Epithelial cell of proximal tubule (primary cell): ENCODE data around the gene SIRT4. TPM values are rescaled to one million over a fixed set of nuclear protein-coding genes. Genes with fewer than 3 reads are reported as not detected.
A peak's percentile ranks its signal among the peaks of the same experiment; 100 is the strongest.

Source experiments
- DNase-seq: peaks from one replicate; pipeline ENCODE4 v3.0.0-alpha.2; 2011; ENCODE audit warnings: low read depth
- H3K4me3 ChIP-seq: 2 replicates; pipeline ENCODE4 v1.5.1; 2011; ENCODE audit warnings: low read depth, mild to moderate bottlenecking, low read length
- total RNA-seq: library from RNA; depleted of rRNA; stranded (reverse); fragments of >200 nt; gene quantifications from 2 replicates; pipeline ENCODE4 v1.2.3, GENCODE V29; 2015
- TF ChIP-seq, protein P1 (sequence below): conservative IDR thresholded peaks from 2 replicates; pipeline ENCODE4 v1.5.1; 2012; ENCODE audit warnings: low read depth, mild to moderate bottlenecking, low read length

The SIRT4 gene
- total RNA-seq, 1 donor from 2014 or later: 0.35 TPM

GRCh38 chr12:120284381-120284780 lies 17.7 kb upstream of the SIRT4 start:
- DNase-seq: no peak
- TF ChIP-seq, protein P1, sequence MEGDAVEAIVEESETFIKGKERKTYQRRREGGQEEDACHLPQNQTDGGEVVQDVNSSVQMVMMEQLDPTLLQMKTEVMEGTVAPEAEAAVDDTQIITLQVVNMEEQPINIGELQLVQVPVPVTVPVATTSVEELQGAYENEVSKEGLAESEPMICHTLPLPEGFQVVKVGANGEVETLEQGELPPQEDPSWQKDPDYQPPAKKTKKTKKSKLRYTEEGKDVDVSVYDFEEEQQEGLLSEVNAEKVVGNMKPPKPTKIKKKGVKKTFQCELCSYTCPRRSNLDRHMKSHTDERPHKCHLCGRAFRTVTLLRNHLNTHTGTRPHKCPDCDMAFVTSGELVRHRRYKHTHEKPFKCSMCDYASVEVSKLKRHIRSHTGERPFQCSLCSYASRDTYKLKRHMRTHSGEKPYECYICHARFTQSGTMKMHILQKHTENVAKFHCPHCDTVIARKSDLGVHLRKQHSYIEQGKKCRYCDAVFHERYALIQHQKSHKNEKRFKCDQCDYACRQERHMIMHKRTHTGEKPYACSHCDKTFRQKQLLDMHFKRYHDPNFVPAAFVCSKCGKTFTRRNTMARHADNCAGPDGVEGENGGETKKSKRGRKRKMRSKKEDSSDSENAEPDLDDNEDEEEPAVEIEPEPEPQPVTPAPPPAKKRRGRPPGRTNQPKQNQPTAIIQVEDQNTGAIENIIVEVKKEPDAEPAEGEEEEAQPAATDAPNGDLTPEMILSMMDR: no peak
- no peak overlapping the region for H3K4me3 ChIP-seq

DNA sequence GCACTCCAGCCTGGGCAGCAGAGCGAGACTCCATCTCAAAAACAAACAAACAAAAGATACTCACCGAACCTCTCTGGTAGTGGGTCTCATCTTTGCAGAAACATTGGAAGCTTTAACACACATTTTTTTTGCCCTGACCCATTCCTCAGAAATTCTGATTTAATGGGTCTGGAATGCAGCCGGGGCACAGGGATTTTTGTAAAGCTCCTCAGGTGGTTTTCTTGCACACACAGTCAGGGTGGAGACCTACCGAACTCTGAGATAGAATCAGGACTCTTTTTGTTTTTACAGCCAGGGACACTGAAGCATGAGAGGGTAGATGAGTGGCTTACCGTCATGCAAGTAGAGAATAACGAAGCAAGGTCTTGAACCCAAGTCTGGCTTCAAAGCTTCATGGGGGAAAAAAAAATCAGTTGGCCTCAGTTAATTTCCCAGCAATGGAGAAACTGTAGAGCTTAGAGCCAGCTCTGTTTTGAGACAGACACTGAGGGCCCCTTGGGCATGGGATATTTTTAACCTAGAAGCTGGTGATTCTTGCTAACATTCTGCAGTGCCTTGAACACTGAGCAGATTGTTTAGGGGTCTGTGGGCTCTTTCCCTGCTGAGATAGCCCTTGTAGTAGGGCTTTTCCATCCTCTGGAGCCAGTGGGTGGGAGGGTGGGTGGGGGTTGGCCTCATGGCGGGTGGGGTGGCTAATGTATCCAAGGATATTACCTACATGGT lies 15.2 kb upstream of the SIRT4 start:
- no peak for DNase-seq
- TF ChIP-seq, protein P1: no peak
- H3K4me3 ChIP-seq: no peak overlapping the region

DNA sequence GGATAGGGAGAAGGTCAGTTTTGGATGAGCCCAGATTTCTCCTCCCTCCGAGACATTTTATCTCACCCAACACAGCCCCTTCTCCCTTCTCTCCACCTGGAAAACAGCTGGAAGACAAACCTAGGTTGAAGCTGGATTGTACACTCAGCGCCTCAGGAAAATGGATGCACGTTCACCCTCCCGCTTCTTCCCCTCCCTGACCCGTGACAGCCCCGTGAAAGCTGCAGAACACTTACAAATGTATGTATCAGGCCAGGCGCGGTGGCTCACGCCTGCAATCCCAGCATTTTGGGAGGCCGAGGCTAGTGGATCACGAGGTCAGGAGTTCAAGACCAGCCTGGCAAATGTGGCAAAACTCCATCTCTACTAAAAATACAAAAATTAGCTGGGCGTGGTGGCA lies 14.6 kb upstream of the SIRT4 start:
- TF ChIP-seq, protein P1: no peak
- DNase-seq: no peak
- H3K4me3 ChIP-seq: no peak overlapping the region

DNA sequence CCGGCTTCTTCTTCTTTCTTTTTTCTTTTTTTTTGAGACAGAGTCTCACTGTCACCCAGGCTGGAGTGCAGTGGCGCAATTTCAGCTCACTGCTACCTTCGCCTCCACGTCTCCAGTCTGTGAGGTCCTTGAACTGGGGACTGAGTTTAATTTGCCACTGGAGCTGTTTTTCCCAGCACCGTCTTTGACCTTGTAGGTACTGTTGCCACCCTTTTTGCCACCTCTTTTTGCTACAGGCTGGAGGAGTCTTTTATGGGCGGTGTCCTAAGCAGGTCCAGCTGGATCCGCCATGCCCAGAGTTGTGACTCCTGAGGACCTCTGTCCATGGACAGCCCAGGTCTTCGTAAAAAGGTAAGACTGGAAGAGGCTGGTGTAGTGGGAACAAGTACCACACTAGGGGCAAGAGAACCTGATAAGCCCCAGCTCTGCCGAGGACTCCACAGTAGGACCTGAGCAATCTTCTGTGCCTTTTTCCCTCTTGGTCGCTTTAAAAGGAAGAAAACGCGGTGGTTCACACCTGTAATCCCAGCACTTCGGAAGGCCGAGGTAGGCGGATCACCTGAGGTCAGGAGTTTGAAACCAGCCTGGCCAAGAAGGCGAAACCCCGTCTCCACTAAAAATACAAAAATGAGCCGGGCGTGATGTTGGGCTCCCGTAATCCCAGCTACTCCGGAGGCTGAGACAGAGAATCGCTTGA lies 11.4 kb upstream of the SIRT4 start:
- peak overlapping the region; percentile 25 for H3K4me3 ChIP-seq
- no peak for DNase-seq
- TF ChIP-seq, protein P1: no peak

- TF ChIP-seq, protein P1: no peak
- peak overlapping the region; percentile 61 for H3K4me3 ChIP-seq
- no peak for DNase-seq
These were observed 9.8 kb upstream of the SIRT4 start for GRCh38 chr12:120292411-120292660.

- DNase-seq: peak; percentile 91
- H3K4me3 ChIP-seq: peak within 1 kb of the TSS; percentile 61
- TF ChIP-seq, protein P1: no peak
These were observed 9.2 kb upstream of the SIRT4 start, which contains the start of gene RNU4-1 for GRCh38 chr12:120292661-120293531. Gene RNU4-1, minus strand, starts transcription at chr12:120293237.
